C4-2B (cell line): Measurements from ENCODE around the gene KCNMB2.

Experiments
- H3K27ac ChIP-seq: fragments of 450-650 bp; 2 replicates; pipeline ENCODE4 v1.5.1; 2017
- CTCF ChIP-seq: fragments of 450-650 bp; conservative IDR thresholded peaks from 2 replicates; pipeline ENCODE4 v1.5.1; 2017; ENCODE audit warnings: mild to moderate bottlenecking
- ZFX ChIP-seq: fragments of 450-650 bp; IDR thresholded peaks from 2 replicates; pipeline ENCODE4 v1.6.1; 2017

The KCNMB2 gene

GRCh38 chr3:178777718-178778411 is 241.6 kb downstream of the KCNMB2 start:
- H3K27ac ChIP-seq = no peak overlapping the region
- no peak for TF ChIP-seq ZFX
- TF ChIP-seq CTCF = no peak

GRCh38 chr3:178778589-178778988 is 242.4 kb downstream of the KCNMB2 start:
- TF ChIP-seq CTCF = no peak
- TF ChIP-seq ZFX = no peak
- H3K27ac ChIP-seq = no peak overlapping the region

- H3K27ac ChIP-seq = no peak overlapping the region
- TF ChIP-seq CTCF (no peak), ZFX (no peak)
Observed at GRCh38 chr3:178785961-178786360, 249.7 kb downstream of the KCNMB2 start.

GRCh38 chr3:178787960-178788359 is 251.7 kb downstream of the KCNMB2 start:
- TF ChIP-seq CTCF (no peak), ZFX (no peak)
- no peak overlapping the region for H3K27ac ChIP-seq

DNA sequence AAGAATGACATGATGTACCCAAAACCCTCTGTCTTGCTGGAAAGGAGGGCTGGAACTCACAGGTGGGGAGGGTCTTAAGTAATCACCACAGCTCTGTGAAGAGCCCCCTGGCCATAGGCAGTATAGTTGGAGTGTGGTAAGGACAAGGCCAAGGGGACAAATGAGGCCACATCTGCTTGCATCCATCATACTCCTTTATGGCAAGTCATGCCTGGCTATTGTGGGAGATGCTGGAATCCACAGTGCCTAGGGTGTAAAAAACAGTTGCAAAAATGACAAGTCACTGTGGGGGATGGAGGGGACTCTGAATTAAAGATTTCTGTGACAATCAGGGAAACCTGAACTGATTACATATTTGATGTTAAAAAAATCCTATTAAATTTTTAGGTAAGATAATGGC is 258.5 kb downstream of the KCNMB2 start:
- TF ChIP-seq ZFX = no peak
- TF ChIP-seq CTCF = no peak
- no peak overlapping the region for H3K27ac ChIP-seq

GRCh38 chr3:178795349-178795748 is 259.1 kb downstream of the KCNMB2 start:
- TF ChIP-seq CTCF (no peak), ZFX (no peak)
- no peak overlapping the region for H3K27ac ChIP-seq

DNA sequence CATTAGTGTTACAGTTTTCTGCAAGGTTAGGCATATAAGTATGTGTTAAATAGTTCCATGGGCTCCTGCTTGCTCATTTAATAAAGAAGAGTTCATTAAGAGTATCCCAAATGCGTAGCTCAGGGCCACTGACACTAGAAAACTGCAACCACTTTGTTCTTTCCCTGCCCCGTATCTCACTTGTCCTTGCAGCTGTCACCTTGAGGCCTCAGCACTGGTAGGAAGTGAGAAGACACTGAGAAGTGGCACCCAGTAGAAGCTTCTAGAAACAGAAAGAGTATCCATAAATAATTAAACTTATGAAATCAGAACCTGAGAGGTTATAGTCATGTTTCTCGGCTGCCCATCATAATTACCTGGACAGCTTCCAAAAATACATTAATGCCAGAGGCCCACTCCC is 266.0 kb downstream of the KCNMB2 start:
- no peak overlapping the region for H3K27ac ChIP-seq

More for the DNA sequence above, 266.0 kb downstream of the KCNMB2 start:
- TF ChIP-seq ZFX (no peak), CTCF (no peak)
